UCSD-AML1 (cell line): ENCODE results near the gene CBX7.

Experiments
- DNase-seq: peaks from one replicate; lab custom pipeline; 2025; ENCODE audit not compliant: unreplicated experiment; lab: John Stamatoyannopoulos, UW

CBX7 gene

DNA sequence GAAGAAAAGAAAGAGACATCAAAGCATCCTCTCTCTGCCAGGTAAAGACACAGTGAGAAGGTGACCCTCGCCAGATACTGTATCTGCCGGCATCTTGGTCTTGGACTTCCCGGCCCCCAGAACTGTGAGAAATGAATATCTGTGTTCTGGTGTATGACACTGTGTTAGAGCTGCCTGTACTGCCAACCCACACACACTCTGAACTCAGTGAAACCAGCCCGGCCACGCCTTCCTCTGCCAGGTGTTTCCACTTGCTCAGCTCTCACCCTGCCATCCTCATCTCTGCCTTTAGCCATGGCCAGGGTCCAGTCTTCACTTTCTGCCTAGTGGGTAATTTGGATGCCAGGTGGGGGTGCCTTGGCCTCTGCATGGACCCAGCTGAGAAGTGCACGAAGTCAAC, 24.0 kb downstream of the CBX7 start:
- DNase-seq = no peak

DNA sequence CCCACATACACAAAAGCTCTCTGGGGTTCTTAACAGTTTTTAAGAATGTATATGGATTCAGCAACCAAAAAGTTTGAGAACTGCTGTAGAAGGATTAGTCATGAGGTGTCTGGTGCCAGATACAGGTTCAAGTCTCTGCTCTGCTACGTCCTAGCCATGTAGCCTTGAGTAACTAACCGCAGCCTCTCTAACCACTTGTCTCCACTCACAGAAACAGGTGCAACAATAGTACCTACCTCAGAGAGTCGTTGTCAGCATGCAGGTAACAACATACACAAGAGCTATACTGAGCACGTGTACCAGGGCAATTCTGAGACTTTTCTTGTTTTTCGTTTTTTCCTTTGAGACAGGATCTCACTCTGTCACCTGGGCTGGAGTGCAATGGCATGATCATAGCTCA, 26.9 kb downstream of the CBX7 start:
- no peak for DNase-seq

DNA sequence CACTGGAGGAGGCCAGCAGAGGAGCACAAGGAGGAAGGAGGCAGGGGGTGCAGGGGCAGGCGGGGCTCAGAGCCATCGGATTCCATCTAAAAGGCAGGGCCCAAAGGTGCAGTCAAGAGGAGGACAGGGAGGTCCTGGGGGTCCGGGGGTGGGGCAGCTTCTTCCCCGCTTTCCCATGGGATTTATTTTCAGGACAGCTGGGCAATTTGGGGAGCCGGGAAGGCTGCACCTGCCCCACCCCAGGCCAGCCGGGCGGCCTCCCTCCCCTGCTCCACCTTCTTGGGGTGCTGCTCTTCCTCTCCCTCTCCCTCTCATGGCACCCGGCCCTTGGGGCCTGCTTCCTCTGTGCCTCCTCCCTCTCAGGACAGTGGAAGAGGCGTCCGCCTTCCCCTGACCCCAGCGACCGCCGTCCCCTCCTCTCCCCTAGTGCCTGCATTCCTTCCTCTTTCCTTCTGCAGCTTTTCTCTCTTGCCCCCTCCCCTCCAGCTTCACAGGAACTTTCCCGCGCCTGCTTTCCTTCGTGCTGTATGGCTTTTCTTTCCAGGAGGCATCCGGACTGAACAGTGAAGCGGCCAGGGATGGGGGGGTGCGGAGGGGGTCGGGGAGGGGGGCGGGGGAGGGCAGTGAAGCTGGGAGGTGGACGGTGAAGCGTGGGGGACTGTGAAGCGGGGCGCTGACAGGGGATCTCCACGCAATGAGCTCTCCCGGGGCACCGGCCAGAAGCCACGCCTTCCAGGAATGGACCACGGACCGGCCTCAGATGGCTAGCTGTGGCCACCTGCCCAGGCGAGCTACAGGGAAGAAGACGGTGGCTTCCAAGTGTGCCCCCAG, 28.5 kb downstream of the CBX7 start:
- no peak for DNase-seq

DNA sequence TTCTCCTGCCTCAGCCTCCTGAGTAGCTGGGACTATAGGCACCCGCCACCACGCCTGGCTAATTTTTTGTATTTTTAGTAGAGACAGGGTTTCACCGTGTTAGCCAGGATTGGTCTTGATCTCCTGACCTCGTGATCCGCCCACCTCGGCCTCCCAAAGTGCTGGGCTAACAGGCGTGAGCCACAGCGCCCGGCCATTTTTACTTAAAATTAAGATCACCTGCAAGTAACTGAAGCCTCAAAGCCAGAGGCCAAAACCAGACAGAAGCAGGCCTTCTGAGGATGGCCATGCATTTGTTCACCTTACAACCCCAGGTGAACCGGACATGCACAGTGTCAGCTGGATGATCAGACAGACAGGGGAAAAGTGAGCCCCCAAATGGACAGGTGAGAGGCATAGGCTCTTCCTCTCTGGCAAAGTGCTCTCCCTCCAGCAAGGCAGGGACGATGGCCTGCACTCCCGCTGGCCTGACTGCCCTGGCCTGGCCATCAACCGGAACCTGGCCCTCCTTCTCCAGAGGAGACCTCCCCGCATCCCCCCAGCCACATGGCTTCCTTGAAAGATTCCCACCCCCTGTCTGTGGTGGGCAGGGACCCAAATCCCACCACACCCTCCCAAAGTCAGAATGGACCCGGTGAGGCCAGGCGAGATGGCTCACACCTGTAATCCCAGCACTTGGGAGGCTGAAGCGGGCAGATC, 29.6 kb downstream of the CBX7 start:
- DNase-seq = no peak

DNA sequence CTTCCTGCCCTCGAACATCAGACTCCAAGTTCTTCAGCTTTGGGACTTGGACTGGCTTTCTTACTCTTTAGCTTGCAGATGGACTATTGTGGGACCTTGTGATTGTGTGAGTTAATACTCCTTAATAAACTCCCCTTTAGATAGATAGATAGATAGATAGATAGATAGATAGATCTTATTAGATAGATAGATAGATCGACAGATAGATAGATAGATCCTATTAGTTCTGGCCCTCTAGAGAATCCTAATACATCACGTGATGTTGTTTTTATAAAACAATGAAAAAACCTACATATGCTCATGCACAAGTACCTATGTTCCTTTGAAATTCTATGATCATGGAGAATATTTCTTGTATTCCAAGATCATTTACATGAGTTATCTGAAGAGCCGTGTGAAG, 31.5 kb downstream of the CBX7 start:
- DNase-seq = no peak

DNA sequence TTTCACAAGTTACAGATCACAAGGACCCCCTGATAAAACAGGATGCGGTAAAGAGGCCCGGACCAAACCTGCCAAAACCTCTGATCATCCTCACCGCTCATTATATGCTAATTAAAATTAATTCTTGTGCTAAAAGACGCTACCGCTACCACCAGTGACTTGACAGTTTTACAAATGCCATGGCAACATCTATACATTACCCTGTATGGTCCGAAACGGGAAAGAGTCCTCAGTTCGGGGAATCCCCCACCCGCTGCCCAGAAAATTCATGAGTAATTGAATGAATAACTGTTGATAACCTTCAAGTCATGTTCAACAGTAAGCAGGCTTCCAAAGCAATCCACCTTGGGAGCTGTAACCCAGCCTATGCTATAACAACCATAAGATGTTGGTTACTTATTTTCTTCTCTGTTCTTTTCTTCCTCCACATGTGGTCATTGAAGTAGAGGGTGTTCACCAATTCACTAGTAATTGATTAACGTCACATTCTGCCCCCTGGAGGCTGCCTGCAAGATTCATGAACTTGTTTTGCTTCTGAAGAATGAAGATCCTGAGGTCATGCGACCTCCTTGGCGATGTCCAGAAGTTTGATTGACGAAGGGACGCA, 34.8 kb downstream of the CBX7 start:
- DNase-seq = peak; percentile 49

DNA sequence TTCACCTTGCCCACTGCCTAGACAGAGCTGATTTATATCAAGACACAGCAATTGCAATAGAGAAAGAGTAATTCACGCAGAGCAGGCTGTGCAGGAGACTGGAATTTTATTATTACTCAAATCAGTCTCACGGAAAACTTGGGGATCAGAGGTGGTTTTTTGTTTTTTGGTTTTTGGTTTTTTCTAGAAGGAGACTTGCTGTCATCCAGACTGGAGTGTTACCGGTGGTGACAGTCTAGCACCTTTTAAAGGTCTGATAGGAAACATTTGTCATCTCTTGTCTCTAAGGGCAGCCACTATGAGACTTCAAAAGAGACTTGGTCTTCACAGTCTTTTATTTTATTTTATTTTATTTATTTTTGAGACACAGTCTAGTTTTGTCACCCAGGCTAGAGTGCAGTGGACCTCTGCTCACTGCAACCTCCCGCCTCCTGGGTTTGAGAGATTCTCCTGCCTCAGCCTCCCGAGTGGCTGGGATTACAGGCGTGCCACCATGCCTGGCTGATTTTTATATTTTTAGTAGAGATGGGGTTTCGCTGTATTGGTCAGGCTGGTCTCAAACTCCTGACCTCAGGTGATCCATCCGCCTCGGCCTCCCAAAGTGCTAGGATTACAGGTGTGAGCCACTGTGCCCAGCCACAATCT, 36.4 kb downstream of the CBX7 start:
- no peak for DNase-seq

DNA sequence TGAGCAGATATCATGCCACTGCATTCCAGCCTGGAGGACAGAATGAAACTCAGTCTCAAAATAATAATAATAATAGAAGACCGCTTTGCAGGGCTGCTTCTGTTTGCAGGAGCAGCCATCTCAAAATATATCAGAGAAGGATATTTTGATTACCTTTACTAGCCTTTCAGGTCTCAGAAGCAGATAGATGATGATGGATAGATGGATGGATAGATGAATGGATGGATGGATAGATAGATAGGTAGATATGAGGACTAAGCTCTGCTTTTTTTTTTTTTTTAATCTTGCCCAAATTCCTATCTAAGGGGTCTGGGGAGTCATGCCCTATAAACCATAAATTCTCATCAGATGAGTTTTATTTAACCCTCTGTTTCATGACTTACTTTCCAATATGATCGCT, 36.9 kb downstream of the CBX7 start:
- DNase-seq = no peak

DNA sequence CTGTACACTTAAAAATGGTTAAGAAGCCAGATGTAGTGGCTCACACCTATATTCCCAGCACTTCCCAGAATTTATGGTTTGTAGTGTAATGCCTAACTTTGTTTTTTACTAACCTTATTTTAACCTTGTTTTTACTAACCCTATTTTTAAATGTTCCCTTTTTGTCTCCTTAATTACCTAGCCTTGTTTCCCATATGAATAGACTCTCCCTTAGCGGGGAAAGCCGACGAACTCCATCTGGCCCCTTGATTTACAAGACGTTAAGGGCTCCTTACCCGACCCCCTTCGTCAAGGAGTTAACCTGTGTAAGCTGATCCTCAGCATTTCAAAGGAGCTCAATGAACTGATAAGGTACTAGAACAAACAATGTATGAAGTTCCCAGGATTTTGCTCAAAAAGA, 38.4 kb downstream of the CBX7 start:
- no peak for DNase-seq

DNA sequence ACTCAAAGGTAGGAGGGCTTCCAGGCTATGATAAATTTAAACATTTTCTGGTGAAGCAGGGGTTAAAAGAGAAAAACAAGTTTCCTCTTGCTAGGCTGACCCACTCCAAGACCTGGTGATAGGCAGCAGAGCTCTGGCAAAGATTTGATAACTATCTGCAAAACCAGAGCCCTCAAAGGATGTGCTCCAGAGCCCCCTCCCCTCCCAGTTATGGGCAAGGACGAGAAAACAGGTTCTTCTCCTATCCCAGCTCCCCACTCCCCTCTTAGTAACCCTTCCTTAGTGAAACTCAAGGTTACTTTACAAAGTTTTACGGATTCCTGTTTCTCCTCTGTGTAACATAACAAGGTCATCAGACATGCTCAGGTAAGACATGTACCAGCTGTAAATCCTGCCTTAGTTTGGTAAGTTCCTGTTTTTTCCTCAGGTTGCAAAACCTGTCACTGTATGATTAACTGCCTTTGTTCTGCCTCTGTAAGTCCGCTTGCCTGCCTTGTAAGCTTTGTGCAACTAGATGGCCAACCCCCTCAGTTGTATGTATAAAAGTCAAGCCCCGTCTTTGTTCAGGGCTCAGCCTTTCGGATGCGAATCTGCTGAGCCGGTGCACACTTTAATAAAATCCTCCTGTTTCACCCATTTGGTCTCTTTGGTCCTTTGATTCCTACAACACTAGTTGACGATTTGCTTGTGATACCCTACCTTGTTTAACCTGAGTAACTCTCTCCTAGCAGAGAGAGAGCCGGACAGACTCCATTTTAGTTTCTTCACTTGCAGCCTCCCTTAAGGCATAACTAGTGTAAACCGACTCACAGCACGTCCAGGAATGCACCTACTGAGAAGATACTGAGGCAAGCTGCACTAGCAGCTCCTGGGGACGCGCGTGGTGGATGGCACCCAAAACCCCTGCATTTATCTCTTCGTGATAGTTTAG, 41.6 kb downstream of the CBX7 start:
- DNase-seq = no peak

DNA sequence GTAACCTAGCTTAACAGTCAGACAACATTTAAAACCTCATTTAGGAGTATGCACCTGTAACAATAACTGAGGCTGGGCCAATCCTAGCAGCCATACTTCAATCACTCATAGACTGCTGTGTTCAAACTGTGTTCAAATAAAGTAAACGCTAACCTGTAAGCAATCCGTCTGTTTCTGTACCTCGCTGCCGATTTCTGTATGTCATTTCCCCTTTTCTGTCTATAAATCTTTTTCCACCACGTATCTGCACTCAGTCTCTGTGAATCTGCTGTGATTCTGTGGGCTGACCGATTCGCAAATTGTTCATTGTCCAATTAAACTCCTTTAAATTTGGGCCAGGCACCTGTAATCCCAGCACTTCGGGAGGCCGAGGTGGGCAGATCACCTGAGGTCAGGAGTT, 43.1 kb downstream of the CBX7 start:
- no peak for DNase-seq

DNA sequence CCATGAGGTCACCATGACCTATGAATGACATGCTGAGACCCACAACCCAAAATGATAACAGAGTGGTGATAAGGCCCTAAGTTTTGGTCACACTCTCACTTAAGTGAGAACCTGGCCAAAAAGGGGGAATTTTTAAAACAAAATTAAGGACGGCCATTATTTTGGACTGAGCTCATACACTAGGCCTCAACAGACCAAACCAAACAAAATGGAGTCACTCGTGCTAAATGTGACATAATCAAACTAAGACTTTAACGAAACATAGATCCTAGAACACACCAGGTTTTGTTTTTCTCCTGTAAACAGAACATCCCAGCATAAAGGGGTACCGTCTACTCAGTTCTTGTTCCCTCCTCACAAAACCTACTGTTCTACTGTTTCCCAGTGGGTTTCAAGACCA, 44.0 kb downstream of the CBX7 start:
- DNase-seq = no peak

DNA sequence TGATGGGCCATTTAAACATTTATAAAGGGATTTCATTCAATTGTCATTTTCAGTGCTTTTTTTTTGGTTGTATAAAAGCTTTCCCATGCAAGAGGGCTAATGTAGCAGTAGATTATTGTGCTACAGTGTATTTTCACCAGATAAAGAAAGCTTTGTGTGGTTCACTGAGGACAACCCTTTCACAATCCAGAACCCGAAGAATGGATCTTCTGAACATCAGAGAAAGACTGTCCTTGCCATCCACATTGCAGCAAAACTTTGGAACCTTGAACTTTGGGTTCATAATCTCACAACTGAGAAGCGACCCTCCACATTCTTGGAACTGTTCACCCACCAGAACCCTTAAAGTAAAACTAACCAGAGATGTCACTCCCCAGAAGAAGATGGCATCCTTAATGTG, 46.2 kb downstream of the CBX7 start:
- DNase-seq = no peak

DNA sequence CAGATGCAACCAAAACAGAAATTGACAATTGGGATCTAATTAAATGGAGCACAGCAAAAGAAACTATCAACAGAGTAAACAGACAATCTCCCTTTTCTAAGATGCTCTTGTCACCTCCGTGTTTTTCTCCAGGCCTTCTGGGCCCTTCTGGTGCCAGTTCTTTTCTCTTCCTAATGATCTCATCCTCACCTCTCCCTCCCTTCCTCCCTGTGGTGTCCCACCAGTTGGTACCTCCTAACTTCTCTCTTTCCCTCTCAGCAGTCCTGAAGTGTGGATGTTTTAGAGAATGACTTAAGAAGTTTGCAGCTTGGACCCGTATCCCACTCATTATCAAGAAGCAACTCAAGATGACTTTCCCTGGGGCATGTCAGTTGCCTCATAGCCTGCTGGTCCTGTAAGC, 49.0 kb downstream of the CBX7 start:
- DNase-seq = no peak

DNA sequence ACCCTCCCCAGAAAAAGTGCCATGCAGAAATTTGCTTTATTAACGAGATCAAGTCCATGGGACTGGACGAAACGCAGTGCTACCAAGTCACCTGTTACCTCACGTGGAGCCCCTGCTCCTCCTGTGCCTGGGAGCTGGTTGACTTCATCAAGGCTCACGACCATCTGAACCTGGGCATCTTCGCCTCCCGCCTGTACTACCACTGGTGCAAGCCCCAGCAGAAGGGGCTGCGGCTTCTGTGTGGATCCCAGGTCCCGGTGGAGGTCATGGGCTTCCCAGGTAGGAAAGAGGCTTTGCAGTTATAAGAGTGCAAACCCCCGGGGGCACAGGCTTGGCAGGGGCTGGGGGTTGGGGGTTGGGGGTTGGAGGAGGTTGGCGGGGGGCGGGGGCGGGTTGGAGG, 51.3 kb downstream of the CBX7 start:
- DNase-seq = no peak

DNA sequence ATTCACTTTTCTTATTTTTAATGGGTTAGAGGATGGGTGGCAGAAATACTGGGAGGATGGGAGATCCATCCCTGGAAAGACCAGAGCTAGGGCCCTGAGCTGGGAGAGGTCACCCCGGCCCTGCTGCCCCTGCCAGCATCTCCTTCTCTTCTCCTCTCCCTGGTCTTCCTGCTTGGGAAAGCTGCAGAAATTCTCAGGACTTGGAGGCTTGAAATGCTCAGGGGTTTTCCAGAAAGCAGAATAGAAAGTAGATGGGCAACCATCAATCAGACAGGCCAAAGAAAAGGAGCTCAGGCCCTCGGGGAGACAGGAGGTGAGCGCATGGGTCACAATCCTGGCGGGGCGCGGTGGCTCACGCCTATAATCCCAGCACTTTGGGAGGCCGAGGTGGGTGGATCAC, 53.9 kb downstream of the CBX7 start:
- no peak for DNase-seq

DNA sequence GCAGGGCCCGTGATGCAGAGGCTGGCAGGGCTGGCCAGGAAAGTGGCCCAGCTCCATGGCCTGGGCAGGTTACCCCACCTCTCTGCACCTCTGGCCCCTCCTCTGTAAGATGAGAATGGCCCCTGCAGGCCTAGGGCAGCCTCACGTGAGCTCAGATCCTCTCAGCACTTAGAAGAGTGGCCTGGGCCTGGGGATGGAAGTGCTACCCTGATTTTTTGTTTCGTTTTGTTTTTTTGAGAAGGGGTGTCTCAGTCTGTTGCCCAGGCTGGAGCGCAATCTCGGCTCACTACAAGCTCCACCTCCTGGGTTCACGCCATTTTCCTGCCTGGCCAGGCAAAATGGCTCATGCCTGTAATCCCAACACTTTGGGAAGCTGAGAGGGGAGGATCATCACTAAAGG, 54.5 kb downstream of the CBX7 start:
- no peak for DNase-seq

DNA sequence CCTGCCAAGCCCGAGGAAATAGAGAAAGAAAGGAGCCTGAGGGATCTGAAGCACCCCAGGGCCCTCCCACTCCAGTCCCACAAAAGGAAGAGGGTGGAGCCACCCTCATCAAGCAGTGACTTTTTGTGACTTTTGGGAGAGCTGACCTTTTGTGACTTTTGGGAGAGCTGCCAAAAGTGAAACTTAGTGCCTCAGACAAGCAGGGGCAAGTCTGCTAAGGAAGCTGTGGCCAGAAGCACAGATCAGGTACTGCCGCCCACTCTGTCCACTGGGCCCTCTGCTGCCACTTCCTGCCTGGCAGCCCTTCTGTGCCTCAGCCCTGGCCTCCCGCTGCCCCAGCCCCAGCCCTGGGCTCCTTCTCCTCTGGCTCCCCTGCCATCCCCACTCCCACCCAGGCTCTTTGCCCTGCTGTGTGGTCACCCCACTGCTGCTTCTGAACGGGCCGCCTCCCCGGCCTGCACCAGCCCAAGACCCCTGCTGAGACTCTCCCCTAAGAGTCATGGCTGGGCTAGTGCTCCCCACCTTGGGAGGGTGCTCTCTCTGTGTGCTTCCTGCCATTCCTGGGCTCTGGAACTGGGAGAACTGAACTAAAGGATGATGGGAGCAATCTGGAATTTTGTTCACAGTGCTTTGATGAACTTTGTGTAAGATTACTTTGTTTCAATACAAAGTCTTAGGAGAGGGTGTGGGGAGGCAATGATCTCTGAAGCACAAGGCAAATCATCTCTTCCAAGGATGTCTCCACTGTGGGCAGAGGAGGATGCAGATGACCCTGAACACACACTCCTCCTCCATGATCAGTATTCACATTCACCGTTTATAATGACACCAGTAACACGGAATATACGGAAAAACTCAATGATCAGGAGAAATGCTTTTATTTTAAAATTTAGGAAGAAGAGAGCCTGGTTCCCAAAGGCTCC, 55.1 kb downstream of the CBX7 start, which contains the start of gene APOBEC3H:
Gene APOBEC3H, plus strand, starts transcription at position 147 of the 923 bp plus-strand sequence. CDS start 3,035 bp downstream, outside the sequence.
- DNase-seq = peak; percentile 67

DNA sequence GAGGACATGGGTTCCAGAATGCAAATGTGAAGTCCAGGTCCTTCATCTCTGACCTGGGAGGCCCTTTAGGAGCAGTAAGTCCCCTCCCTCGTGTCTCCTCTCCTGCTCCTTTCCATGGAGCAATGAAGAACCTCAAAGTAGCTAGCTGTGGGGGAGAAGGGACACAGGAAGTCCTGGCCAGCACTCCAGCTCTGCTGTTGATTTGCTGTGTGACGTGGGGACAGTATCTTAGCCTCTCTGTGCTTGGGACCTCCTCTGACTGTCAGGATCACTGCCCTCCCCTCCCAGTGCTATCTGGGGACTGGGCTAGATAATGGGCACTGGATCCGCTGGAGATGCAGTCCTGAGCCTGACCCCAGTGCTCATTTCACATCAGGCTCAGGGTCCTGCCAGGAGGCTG, 56.5 kb downstream of the CBX7 start:
- no peak for DNase-seq
